GM12874 (cell line): Measurements from ENCODE around the gene CCDC183.

ENCODE experiments used
- TF ChIP-seq, protein P1 (sequence below): IDR thresholded peaks from 2 replicates; pipeline ENCODE4 v1.5.1; 2011; ENCODE audit warnings: low read depth, mild to moderate bottlenecking, control low read depth, low read length, moderate library complexity; ENCODE audit not compliant: insufficient read depth

The CCDC183 gene

DNA sequence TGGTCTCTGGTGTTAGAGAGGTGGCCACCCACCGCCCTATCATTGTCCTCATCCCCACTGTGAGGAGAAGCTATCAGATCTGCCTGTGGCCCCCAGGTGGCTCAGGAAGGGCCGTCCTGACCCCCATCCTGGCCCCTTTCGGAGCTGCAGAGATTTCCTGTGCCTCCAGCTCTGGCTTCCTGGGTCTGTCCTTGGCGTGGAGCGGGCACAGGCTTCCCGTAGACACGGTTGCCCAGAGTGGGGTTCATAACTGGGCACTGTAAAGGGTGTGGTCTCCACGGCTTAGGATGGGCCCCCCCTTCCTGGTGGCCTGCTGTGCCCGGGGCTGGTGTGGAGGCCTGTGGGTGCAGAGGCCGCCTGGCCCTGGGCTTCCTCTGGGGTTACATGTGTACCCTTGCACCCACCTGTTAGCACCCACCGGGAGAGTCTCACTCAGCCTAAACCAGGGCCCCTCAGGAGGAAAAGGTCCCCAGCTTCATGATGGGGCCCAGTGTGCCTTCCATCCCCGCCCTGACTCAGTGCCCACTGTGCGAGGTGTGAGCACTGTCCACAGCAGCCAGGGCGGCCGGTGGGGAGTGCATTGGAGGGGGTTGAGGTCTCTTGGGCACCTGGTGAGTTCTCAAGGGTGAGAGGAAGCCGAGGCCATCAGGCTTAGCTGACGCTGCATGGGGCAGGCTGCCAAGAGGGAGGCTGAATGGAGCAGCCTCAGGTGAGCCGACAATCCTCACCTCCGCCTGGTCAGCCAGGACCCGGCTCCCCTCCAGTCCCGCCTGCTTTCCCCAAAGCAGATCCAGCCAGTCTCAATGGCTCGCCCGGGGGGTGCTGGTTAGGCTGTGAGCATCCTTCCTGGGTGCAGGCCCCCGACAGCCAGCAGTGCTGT, 30.8 kb downstream of the CCDC183 start:
- TF ChIP-seq, protein P1, sequence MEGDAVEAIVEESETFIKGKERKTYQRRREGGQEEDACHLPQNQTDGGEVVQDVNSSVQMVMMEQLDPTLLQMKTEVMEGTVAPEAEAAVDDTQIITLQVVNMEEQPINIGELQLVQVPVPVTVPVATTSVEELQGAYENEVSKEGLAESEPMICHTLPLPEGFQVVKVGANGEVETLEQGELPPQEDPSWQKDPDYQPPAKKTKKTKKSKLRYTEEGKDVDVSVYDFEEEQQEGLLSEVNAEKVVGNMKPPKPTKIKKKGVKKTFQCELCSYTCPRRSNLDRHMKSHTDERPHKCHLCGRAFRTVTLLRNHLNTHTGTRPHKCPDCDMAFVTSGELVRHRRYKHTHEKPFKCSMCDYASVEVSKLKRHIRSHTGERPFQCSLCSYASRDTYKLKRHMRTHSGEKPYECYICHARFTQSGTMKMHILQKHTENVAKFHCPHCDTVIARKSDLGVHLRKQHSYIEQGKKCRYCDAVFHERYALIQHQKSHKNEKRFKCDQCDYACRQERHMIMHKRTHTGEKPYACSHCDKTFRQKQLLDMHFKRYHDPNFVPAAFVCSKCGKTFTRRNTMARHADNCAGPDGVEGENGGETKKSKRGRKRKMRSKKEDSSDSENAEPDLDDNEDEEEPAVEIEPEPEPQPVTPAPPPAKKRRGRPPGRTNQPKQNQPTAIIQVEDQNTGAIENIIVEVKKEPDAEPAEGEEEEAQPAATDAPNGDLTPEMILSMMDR: no peak

DNA sequence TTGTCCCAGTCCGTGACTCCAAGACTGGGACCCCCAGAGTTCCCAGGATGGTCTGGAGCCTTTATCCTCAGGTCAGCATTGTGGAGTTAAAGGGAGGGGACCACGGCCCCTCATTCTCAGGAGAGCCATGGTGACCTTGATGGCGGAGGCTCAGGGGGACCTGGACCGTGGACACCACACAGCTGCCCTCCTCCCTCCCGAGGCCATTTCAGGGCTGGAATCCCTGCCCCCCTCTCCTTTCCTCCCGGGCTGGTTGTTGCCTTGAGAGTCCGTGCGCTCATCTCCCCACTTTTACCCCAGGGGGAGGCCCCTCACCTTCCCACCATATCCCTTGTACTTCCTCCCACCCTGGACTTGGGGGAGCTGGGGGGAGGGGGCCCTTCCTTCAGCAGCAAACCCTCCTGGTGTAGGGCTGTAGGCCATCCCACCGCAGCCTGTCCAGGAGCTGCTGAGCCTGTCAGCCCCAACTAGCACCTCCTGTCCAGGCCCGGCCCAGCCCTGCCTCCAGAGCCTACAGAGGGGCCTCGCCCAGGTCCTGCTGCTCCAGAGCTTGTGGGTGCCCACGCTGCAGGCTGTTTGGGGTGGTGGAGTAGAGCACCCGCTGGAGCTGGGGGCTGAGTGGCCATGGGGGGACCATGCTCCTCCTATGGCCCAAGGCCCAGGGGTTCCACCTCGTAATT, 31.8 kb downstream of the CCDC183 start:
- TF ChIP-seq, protein P1: no peak

DNA sequence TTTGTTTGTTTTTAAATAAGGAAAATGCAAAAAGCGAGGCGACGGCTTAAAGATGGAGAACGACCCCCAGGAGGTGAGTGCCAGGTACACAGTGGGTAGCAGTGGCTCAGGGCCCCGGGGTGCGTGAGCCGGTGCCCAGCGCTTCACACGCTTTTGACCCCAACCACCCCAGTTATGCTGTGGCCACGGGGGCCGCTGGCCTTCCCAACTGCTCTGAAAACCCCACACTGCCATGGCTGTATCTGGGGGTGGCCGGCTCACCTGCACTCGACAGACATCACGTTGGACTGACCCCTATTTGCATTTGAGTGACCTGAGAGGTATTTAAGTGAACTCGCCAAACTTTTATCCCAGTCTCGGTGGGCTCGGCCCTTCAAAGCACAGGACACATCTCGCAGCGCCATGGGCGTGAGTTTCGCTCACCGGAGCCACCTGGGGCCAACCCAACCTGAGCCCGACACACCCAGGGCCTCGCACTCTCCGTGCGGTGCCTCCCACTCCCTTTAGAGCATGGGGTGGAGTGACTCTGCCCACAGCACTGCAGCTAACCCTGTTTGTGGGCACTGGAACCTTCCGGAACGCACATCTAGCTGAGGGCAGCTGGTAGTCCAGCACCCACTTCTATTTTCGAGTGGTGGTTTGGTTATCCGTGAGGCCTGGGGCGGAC, 32.5 kb downstream of the CCDC183 start:
- TF ChIP-seq, protein P1: no peak

DNA sequence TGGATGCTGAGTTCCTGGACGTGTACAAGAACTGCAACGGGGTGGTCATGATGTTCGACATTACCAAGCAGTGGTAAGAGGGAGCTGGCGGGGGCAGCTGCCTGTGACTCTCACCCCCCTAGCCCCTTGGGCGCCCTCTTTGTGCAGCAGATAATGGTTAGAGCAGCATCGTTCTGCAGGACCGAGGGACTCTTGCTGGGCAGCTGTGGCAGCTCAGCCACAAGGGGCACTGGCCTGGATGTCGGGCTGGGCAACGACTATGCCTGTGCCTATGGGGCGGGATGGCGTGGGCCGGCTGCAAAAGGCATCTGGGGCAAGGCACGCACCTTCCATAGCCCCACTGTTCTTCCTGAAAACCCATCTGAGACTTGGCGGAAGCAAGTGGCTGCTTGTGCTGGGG, 33.3 kb downstream of the CCDC183 start:
- TF ChIP-seq, protein P1: no peak

DNA sequence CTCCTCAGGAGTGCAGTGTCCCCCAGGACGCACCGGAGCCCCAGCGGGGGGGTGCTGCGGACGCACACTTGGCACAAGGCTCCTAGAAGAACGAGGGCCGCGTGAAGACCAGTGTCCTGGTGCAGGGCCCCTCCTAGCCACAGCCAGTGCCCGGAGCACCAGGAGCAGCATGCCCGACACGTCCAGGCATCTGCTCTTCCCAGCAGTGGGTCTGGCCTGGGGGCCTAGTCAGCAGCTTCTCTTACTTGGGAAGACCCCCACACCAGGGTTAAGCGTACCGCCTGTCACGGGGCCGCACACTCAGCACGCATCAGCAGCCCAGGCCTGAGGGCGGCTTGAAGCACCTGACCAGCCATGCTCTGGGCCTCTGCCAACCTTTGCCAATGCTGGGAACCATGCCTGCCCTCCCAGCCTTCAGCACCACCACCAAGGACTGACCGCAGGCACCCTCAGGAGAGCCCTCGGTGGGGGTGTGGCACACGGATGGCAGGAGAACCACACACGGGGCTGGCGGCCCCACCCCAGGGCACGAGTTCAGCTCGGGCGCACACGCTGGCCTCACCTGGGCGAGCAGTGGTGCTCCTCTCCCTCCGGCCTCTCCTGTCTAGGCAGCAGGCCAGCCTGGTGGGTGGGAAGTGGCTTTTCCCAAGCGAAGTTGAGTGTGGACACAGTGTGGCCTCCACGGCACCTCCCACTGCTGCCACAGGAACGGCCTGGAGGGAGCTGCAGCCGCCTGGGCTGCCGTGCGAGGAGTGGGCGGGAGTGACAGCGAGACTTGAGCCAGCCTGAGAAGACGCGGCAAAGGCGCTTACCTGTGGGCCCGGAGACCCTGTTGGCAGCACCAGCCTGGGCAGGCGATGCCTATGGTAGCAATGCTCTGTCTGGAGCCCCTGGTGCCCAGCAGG, 34.1 kb downstream of the CCDC183 start:
- TF ChIP-seq, protein P1: no peak

- TF ChIP-seq, protein P1: no peak
Measured at GRCh38 chr9:136831002-136831719, 35.0 kb downstream of the CCDC183 start.
